HG03066 (cell line): ENCODE measurements around the gene KCNMB4.
A peak's percentile ranks its signal among the peaks of the same experiment; 100 is the strongest.

ENCODE experiments used
- ATAC-seq: cut with Tn5 transposase; IDR thresholded peaks from one replicate; pipeline ENCODE4 v1.9.1; 2021; ENCODE audit warnings: low read depth; ENCODE audit not compliant: unreplicated experiment

KCNMB4 gene, protein sequence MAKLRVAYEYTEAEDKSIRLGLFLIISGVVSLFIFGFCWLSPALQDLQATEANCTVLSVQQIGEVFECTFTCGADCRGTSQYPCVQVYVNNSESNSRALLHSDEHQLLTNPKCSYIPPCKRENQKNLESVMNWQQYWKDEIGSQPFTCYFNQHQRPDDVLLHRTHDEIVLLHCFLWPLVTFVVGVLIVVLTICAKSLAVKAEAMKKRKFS

DNA sequence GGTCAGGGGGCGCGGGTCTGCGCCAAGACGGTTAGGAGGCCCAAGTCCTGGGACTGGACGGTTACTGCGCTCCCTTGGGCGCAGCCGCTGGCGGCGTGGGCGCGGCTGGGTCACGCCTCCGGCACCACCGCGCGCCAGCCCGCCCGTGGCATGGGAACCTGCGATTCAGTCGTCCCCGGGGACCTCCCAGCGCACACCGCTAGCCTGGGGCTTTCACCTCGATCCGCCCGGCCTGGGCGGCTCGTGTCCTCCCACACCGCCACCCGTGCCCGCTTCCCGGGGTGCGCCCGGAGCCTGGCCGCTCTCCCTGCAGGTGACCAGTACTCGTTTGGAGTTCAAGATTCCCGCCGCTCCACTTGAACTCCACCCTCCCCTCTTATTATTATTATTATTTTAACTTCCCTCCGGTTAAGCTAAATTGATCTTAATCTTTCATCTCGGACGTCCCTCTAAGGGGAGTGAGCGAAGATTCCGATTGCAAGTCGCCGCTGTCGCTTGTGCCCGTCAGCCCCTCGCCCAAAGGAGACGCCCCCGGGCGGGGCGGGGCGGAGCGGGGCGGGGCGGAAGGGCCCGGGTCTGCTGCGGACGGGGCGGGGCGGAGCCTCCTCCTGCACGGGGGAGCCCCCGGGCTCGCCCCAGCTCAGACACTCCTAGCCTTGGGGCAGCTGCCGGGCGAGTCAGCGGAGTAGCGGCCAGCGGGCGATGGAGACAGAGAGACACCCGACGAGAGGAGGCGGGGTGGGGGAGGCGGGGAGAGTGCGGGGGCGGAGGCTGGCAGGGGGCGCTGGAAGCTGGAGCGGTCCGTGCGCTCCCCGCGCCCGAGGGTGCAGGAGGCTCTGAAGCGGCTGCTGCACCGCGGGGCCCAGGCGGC lies at the start of gene KCNMB4:
Gene KCNMB4 (plus strand): TSS at position 643 of the 871 bp plus-strand sequence. CDS start 445 bp downstream, outside the sequence.
- peak; percentile 82 for ATAC-seq

DNA sequence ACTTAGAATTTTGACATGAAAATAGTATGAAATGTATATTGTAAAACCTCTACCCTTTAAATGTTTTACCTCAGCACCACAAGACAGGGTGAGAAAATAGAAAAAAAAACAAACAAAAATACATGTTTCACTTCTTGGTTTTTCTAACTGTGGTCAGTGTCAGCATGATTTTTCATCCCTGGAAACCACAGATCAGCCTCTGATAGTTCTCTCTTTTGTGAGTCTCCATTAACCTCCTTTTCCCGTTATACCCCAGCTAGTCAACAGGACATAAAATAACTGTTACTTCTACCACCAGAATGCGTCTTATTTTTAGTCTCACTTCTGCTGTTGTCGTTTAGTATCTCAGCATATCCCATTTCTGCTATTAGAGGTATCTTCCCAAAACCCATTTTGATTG lies 48.3 kb upstream of the KCNMB4 start:
- ATAC-seq: peak; percentile 97

DNA sequence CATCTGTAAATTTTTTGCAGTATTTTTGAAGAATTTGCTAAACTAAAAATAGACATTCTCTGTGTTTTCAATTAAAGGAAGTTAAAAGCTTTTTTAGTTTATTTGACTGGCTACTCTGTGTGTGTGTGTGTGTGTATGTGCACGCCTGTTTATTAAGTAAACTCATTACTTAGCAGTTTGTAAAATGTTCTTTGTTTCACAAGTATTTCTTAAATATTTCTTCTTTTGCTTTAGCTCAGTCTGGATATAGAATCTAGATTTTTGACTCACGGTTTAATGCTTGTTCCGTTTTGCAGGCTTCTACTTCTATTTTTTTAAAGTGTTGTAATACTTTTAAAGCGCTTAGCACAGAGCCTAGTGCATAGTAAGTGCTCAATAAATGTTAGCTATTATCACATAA lies 46.5 kb upstream of the KCNMB4 start:
- no peak for ATAC-seq

DNA sequence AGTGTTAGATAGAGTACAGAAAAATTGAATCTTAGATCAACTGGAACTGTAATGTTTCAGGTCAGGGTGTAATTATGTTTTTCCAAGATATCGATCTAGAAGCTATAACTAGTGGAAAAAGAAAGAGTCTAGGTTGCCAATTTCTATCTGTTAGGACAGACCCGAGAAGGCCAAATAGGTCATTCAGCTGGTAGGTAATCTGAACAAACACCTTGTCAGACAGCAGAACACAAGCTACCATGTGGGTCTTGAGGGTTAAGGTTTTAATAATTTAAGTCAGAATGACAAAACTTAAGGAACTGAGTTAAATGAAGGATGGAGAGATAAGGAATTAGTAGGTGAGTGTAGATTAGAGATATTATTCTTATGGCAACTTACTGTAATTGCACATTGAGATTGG lies 44.9 kb upstream of the KCNMB4 start:
- no peak for ATAC-seq

DNA sequence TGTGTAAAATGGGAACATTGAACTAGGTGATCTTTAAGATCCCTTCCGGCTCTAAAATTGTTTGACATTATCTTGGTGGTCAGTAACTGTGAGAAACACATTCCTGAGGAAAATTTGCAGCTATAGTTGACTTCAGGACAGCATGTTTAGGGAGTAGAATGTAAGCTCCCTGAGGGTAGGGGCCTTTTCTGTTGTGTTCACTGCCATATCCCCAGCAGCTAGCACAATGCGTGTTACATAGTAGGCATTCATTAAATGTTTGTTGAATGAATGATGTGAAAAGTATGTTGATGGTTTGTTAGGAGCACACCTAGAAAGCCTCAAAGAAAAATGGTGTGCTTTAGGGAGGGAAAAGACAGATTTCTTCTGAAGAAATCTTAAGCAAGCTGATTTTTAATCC lies 38.5 kb upstream of the KCNMB4 start:
- no peak for ATAC-seq

DNA sequence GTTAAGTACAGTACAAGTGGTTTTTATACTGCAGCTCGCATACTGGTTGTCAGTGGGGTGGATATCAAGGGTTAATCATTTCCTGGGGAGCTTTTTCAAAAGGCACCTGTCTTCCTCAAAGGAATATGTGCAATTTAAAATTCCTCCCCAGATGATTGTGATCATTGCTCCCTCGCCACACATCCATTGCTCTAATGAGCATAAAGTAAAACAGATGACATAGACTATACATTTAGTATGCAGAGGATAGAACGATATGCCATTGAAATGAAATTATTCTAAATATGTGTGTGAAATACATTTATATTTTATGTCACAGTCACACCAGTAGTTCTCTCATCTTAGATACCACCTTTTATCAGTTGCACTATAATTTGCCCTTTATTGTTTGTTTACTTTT lies 36.4 kb upstream of the KCNMB4 start:
- ATAC-seq: no peak

DNA sequence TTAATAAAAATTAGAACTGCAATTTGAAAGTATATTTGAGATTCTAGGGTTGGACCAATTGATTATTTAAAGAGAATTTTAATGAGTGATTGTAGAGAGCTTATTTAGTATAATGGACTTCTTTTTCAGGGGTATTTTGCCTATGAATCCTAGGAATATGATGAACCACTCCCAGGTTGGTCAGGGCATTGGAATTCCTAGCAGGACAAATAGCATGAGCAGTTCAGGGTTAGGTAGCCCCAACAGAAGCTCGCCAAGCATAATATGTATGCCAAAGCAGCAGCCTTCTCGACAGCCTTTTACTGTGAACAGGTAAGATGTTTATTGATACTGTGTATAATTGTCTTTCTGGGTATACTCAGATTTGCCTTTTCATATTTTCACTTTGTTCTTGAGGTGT lies 35.9 kb upstream of the KCNMB4 start:
- no peak for ATAC-seq

DNA sequence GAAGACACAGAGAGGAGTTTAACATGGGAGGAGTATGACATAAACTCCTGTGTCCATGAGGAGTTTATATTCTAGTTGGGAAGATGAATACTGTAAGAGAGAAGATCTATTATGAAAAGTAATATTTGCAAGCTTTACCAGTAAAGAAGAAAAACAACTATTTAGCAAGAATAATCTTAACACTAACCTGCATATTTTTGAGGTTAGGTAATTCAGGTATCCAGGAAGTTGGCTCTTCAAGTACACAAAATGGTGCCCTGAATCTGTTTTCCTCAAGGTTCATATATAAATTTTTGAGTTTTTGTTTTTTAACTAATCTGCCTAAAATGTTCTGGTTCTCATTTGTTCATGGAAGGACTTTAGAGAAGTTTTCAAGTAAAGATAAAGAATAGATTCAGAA lies 33.9 kb upstream of the KCNMB4 start:
- no peak for ATAC-seq

DNA sequence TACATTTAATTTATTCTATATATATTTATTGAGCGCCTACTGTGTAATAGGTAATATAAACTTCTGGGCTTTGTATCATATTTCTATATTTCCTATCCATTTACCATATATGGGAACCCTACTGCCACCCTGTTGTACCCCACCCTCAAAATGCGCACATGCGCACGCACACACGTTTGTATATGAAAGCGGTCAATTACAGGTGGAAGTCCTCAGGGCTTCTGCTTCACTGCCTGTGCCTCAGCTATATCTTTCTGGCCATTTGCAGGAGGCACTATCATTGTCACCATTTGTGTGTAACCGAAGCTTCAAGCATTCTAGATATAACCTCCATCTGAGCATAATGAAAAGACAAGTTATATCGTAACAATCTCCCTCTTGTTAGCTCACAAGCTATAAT lies 31.3 kb upstream of the KCNMB4 start:
- ATAC-seq: no peak

DNA sequence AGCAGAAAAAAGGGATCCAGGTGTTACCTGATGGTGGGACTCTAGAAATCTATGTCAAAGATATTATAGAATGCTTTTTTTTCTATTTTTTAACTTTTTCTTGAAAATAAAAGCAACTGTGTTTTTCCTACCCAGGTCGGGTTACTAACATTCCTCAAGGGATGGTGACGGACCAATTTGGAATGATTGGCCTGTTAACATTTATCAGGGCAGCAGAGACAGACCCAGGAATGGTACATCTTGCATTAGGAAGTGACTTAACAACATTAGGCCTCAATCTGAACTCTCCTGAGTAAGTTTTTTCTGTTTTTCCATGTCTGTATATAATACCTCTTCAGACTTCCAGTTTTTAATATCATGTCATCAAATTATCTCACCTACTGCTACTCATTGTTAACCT lies 27.6 kb upstream of the KCNMB4 start:
- ATAC-seq: no peak

DNA sequence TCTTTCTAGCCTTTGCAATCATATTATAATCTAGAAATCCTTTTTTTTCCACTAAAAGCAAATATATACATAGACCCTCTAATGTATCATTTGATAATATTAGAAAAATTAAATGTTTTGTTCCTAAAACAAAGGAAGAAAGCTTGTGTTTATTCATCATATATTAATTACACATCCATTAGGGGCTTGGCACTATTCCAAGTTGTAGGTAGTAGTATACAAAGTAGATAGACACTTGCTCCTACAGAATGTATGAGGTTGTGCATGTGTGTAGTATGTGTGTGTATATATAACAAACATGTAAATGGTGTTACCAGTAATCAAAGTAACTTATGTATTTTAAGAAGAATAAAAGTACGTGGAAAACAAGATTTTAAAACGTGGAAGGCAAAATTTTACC lies 15.0 kb upstream of the KCNMB4 start:
- no peak for ATAC-seq

DNA sequence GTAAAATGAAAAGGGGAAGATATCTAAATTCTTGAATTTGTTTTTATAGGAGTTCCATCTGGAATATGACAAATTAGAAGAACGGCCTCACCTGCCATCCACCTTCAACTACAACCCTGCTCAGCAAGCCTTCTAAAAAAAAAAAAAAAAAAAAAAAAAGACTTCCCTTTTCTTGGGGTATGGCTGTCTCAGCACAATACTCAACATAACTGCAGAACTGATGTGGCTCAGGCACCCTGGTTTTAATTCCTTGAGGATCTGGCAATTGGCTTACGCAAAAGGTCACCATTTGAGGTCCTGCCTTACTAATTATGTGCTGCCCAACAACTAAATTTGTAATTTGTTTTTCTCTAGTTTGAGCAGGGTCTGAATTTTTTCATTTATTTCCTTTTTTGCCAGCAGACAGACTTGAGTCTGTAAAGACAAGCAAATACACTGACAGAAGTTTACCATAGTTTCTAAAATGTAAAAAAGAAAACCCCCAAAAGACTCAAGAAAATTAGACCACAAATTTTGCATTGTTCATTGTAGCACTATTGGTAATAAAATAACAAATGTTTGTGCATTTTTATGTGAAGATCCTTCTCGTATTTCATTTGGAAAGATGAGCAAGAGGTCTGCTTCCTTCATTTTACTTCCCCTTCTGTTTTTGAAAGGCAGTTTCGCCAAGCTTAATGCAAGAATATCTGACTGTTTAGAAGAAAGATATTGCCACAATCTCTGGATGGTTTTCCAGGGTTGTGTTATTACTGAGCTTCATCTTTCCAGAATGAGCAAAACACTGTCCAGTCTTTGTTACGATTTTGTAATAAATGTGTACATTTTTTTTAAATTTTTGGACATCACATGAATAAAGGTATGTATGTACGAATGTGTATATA lies 12.1 kb upstream of the KCNMB4 start:
- no peak for ATAC-seq

DNA sequence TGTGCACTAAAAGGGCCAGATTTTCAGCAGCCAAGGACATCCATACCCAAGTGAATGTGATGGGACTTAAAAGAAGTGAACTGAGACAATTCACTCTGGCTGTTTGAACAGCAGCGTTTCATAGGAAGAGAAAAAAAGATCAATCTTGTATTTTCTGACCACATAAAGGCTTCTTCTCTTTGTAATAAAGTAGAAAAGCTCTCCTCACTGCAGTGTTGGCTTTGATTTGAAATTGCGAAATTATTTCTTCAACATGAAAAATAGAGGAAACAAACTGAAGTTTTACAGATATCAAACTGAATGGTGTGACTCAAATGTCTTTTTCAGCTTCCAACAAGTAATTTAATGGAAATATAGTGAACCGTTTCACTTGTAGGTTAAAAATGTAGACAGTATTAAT lies 11.3 kb upstream of the KCNMB4 start:
- ATAC-seq: no peak

DNA sequence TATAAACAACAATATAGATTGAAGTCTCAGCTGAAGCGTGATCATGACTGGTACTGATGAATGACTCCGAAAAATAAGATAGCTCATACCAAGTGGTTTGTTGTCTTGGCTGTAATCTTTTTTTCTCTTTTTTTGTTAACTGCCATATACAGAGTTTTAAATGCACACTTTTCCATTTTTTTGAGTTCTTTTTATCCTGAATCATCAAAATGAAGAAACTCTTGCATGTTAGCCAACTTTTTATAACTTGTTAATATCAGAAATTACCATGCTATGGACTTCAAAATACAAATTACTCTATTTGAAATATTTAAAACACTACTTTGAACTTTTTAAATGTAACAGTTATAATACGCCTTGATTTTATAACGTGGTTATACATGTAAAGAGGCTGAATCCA lies 10.1 kb upstream of the KCNMB4 start:
- no peak for ATAC-seq

DNA sequence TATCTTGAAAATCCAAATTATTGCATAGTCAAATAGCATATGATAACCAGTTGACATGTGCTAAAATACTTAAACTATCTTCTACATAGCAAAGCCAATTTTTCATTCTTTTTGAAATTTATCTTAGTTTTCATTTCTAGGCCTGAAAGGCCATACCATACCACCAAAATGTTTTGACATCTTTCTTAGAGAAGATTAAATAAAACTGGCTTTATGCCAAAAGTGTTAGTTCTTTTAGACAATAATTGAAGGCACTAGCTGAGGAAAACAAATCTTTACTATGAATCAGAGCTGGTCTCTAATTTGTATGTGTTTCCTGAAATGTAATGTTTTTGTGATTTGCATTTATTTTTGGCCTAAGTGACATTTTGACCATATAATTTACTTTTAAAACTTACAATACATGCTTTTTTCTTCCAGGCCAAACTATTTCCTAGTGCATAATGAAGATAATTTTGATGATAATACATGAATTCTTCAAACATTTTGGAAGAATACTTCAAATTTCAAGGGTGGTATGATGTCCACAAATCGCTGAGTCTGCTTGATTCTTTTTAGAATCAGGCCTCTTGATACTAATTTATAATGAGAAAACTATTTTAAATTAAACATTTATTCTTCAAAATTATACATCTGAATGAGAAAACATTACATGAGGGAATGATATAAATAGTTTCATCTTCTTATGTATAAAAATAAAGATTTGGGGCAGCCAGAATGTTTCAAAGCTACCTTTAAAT lies 6.5 kb upstream of the KCNMB4 start:
- ATAC-seq: no peak

DNA sequence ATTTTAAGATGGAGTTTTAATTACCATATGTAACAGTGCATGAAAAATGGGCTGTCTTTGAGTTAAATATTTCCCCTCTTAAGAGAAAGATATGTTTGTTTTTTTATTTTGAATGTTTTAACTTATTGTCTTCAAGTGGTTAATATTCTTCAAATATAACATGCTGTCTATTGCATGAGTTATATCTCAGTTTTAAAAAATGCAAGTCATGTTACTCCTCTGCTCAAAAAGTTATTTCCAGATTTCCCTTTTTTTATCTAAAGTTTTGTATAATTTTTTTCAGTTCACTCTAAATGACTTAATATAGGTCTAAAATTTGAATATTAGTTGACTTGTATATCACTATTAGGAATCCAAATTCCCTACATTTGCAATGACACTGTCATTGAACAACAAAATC lies 5.9 kb upstream of the KCNMB4 start:
- no peak for ATAC-seq

DNA sequence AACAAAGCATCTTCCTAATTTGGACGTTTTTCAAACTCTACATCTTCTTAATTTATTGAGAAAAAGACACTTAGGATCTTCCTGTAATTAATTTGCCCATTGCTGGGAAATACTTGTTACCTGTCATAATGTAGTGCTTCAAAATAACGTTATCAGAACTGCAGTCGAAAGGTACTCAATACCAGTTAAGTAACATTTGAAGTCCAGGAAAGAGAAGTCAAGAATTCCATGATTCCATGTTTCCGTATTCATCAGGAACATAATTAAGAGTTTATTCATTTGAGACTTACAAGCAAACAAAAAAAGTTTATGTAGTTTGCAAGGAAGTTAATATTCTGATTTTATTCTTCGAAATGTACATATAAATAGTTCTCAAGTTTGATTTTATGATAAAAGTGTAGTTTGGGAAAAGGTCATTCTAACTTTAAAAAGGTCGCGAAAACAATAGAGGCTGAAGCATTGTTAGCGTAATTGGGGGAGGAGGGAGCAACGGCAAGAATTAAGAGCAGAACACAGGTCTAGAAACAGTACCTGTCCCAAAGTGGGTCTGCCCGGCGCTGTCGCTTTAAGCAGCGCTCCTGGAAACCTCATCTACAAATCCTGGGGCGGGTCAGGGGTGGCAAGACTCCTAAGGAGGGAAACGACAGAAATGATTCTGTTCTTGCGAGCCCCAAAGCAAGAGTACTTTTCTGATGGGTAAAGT lies 1.2 kb upstream of the KCNMB4 start:
- ATAC-seq: no peak

DNA sequence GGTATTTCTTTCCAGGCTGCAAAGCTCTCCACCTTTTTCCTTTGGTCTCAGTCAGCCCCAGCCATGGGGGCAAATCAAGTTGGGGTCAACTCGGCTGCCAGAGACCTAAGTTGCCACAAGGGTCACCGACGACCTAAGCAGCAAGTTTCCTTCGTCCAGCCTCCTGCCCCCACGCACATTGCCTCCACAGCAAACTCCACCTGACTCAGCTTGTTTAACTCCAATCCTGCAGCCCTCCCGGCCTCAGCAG lies 767 bp upstream of the KCNMB4 start:
- ATAC-seq: no peak

DNA sequence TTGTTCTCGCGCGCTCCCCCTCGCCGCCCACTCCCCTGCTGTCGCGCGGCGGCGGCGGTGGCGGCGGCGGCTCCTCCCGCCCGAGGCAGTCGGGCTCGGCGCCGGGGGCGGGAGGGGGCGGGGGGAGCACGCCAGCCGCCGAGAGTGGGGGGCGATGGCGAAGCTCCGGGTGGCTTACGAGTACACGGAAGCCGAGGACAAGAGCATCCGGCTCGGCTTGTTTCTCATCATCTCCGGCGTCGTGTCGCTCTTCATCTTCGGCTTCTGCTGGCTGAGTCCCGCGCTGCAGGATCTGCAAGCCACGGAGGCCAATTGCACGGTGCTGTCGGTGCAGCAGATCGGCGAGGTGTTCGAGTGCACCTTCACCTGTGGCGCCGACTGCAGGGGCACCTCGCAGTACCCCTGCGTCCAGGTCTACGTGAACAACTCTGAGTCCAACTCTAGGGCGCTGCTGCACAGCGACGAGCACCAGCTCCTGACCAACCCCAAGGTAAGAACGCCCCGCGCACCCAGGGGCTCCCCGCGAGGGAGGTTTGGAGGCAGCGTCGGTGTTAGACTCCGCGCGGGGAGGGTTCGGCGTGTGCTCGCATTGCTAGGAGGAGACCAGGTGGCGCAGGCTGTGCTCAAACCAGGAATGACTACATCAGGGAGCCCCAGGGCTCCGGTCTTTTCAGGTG lies 629 bp downstream of the KCNMB4 start:
- peak; percentile 33 for ATAC-seq
